Astrocyte (in vitro differentiated cells and primary cell): ENCODE results near the gene CFAP65.

Experiments used
- EZH2 ChIP-seq: IDR thresholded peaks from 2 replicates; pipeline ENCODE4 v1.6.1; 2012; ENCODE audit warnings: mild to moderate bottlenecking, low read length, inconsistent platforms; ENCODE audit not compliant: insufficient read depth
- TF ChIP-seq, protein P1 (sequence below): IDR thresholded peaks from 2 replicates; pipeline ENCODE4 v1.5.1; 2011; ENCODE audit warnings: low read depth, mild to moderate bottlenecking, inconsistent platforms, low read length, moderate library complexity; ENCODE audit not compliant: insufficient read depth

DNA sequence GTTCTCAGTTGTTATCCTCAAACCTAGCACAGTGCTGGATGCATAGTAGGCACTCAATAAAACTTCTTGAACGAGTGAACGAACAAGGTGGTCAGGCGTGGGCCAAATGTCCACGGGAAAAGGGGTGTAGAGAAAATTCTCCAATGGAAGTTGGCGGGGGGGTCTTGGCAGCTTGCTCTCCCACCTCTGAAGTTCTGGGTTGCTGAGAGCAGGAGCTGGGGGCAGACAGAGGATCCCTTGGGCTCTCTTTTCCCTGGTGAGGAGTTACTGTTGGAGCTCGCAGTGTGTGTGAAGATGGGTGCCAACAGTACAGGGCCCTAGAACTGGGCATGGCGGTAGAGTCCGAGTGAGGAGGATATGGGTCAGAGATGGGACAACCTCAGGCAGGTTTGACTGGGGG lies 45.8 kb downstream of the CFAP65 start:
- TF ChIP-seq EZH2: peak; percentile 41
- TF ChIP-seq, protein P1, sequence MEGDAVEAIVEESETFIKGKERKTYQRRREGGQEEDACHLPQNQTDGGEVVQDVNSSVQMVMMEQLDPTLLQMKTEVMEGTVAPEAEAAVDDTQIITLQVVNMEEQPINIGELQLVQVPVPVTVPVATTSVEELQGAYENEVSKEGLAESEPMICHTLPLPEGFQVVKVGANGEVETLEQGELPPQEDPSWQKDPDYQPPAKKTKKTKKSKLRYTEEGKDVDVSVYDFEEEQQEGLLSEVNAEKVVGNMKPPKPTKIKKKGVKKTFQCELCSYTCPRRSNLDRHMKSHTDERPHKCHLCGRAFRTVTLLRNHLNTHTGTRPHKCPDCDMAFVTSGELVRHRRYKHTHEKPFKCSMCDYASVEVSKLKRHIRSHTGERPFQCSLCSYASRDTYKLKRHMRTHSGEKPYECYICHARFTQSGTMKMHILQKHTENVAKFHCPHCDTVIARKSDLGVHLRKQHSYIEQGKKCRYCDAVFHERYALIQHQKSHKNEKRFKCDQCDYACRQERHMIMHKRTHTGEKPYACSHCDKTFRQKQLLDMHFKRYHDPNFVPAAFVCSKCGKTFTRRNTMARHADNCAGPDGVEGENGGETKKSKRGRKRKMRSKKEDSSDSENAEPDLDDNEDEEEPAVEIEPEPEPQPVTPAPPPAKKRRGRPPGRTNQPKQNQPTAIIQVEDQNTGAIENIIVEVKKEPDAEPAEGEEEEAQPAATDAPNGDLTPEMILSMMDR: no peak
